ENCODE results near the gene CCDC30.

The CCDC30 gene

DNA sequence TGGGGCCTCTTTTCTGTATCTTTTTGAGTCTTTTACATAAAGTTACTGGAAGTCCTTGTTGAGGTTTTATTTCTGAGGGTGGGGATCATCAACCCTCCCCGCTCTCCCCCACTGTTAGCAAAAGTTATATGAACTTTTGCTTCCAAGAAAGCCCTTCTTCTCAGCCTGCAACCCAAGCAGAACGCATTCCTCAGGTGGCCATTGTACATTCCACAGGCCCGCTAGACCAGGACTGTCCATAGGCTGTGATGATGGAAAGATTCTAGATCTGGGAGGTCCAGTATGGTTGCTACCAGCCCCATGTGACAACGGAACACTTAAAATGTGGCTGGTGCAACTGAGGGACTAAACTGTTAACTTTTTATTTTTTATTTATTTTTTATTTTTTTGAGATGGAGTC, 207.3 kb downstream of the CCDC30 start:
- DNase-seq (ENCODE audit: low read depth) = no peak
- in situ Hi-C loops (cut with HindIII; ENCODE audit: low sequenced_read_pairs) = no loop called here
- TF ChIP-seq, protein P1, sequence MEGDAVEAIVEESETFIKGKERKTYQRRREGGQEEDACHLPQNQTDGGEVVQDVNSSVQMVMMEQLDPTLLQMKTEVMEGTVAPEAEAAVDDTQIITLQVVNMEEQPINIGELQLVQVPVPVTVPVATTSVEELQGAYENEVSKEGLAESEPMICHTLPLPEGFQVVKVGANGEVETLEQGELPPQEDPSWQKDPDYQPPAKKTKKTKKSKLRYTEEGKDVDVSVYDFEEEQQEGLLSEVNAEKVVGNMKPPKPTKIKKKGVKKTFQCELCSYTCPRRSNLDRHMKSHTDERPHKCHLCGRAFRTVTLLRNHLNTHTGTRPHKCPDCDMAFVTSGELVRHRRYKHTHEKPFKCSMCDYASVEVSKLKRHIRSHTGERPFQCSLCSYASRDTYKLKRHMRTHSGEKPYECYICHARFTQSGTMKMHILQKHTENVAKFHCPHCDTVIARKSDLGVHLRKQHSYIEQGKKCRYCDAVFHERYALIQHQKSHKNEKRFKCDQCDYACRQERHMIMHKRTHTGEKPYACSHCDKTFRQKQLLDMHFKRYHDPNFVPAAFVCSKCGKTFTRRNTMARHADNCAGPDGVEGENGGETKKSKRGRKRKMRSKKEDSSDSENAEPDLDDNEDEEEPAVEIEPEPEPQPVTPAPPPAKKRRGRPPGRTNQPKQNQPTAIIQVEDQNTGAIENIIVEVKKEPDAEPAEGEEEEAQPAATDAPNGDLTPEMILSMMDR (IDR thresholded peaks at IDR 0.05; ENCODE audit: low read depth, low read length, missing control alignments) = no peak
- no peak overlapping the region for H3K4me3 ChIP-seq (ENCODE audit: low read depth, low read length)

DNA sequence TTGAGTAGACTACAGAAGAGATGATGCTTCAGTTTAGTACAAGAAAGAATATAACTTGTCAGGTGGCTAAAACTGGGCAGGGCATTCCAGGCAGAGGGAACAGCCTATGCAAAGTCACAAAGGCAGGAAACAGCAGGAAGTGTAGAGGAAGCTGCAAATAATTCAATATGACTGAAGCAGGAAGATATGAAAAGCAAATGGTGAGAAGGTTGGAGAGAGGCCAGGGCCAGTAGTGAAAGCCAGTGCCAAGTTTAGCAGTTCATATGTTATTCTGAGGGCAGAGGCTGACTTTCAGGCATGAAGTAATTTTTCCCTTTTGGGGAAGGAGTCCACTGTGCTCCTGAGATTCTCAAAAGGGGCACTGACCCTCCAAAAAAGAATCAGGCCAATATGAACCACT, 211.1 kb downstream of the CCDC30 start:
- no peak overlapping the region for H3K4me3 ChIP-seq (ENCODE audit: low read depth, low read length)
- in situ Hi-C loops (cut with HindIII; ENCODE audit: low sequenced_read_pairs) = no loop called here
- DNase-seq (ENCODE audit: low read depth) = no peak
- TF ChIP-seq, protein P1 (IDR thresholded peaks at IDR 0.05; ENCODE audit: low read depth, low read length, missing control alignments) = no peak

DNA sequence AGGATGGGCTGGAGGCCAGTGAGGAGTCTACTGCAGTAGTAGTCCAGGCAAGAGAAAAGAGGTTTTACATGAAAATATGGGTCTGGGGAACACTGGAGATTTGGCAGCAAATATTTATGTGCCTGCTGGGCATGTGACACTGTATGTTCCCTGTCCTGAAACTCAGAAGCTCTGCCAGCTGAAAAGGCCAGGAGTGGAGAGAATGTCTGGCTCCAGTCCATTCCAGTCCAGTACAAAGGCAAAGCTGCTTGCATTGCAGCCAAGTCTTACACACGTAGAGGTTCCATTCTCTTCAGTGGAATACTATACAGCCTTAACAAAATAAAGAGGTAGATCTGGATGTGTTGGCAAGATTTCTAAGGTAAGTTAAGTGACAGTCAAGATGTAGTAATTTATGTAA, 211.6 kb downstream of the CCDC30 start:
- TF ChIP-seq, protein P1 (IDR thresholded peaks at IDR 0.05; ENCODE audit: low read depth, low read length, missing control alignments) = no peak
- DNase-seq (ENCODE audit: low read depth) = no peak
- no peak overlapping the region for H3K4me3 ChIP-seq (ENCODE audit: low read depth, low read length)
- in situ Hi-C loops (cut with HindIII; ENCODE audit: low sequenced_read_pairs) = no loop called here

DNA sequence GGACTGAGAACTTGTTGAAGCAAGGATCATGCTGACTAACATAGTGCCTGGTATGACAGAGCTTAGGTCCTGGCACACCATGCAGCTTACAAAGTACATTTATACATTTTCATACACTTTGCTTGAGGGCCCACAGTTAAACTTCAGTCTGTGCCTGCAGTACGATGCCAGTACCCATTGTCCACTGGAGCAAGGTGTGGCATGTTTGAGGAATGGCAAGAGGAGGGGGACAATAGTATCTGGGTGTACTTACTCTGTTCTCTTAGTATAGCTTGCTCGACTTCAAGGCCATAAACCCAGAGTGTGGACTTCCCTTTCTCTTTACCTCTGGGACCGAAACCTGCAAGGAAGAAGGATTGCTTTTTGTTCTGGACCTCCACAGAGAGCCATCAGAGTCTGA, 212.4 kb downstream of the CCDC30 start:
- TF ChIP-seq, protein P1 (IDR thresholded peaks at IDR 0.05; ENCODE audit: low read depth, low read length, missing control alignments) = no peak
- in situ Hi-C loops (cut with HindIII; ENCODE audit: low sequenced_read_pairs) = no loop called here
- DNase-seq (ENCODE audit: low read depth) = no peak
- H3K4me3 ChIP-seq (ENCODE audit: low read depth, low read length) = no peak overlapping the region

DNA sequence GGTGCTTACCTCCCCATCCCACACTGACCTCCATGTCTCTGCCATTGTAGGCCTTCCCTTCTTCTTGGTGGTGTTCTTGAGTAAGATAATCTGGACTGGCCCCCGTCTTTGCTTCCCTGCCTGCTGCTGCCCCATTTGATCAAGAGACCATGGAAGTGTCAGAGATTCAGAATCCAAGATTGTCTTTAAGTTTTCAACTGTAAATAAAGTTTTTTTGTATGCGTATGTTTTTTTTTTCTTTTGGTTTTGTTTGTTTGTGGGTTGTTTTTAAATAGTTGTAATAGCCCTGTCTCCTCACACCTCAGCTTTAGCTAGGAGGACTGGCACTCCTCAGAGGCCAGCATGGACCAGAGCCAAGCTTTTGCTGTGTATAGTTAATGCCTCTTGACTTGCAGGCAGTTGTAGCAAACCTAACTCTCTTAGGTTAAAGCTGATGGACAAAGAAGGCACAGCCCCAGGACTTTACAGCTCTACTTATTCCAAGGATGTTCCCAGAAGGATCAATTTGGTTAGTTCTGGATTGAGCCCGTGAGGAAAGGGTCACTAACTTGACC, 213.5 kb downstream of the CCDC30 start:
- in situ Hi-C loops (cut with HindIII; ENCODE audit: low sequenced_read_pairs) = no loop called here

DNA sequence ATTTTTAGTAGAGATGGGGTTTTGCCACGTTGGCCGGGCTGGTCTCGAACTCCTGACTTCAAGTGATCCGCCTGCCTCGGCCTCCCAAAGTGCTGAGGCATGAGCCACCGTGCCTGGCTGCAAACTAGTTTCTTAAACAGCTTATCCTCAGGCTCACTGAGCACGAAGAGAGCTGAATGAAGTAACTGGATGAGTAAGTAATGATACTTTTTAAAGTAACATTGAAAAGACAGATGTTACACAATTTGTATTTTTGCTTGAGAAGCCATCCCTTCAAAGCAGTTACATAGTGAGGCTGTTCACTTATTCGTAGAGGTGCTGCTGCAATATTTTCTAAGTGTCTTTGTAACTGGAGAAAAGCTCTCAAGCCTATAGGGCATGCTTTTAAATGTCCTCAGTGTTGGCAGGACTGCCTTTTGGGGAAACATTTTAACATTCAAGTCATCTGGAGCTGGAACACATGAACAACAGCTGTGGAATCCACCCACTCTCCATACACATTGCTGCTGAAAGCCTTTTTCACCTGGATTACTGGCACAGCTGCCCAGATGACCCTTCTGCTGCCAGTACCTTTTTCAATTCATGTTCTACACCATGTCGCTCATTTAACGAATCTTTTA, 216.4 kb downstream of the CCDC30 start:
- in situ Hi-C loops (cut with HindIII; ENCODE audit: low sequenced_read_pairs) = no loop called here
- no peak for DNase-seq (ENCODE audit: low read depth)
- no peak overlapping the region for H3K4me3 ChIP-seq (ENCODE audit: low read depth, low read length)
- TF ChIP-seq, protein P1 (IDR thresholded peaks at IDR 0.05; ENCODE audit: low read depth, low read length, missing control alignments) = no peak

More for the DNA sequence above, 213.5 kb downstream of the CCDC30 start:
- H3K4me3 ChIP-seq (ENCODE audit: low read depth, low read length) = no peak overlapping the region
- no peak for DNase-seq (ENCODE audit: low read depth)
- TF ChIP-seq, protein P1 (IDR thresholded peaks at IDR 0.05; ENCODE audit: low read depth, low read length, missing control alignments) = no peak

All from astrocyte of the cerebellum (primary cell).